Stimulated activated memory B cell treated with anti-CD40 and anti-IgM and Interleukin-4, amounts not matched to agents 10 μg/mL and 1 μg/mL and 100 μg/mL, for 72 hours (primary cell): Measurements from ENCODE around the gene PRDM5.

Experiments used
- ATAC-seq: fragments of 150-1000 bp; cut with Tn5 transposase; 2 replicates; pipeline ENCODE4 v1.10.0; 2021
- H3K27ac Mint-ChIP-seq: one replicate; pipeline ENCODE4 v1.8.0; 2022; ENCODE audit warnings: mild to moderate bottlenecking, mixed read lengths
- H3K27me3 Mint-ChIP-seq: one replicate; pipeline ENCODE4 v1.8.0; 2022; ENCODE audit warnings: mixed read lengths
- H3K36me3 Mint-ChIP-seq: one replicate; pipeline ENCODE4 v1.8.0; 2022; ENCODE audit warnings: mixed read lengths
- H3K4me1 Mint-ChIP-seq: one replicate; pipeline ENCODE4 v1.8.0; 2022; ENCODE audit warnings: mixed read lengths
- H3K4me3 Mint-ChIP-seq: one replicate; pipeline ENCODE4 v1.8.0; 2022; ENCODE audit warnings: mild to moderate bottlenecking, moderate library complexity, mixed read lengths
- H3K9me3 Mint-ChIP-seq: one replicate; pipeline ENCODE4 v1.8.0; 2022; ENCODE audit warnings: mixed read lengths

The PRDM5 gene

DNA sequence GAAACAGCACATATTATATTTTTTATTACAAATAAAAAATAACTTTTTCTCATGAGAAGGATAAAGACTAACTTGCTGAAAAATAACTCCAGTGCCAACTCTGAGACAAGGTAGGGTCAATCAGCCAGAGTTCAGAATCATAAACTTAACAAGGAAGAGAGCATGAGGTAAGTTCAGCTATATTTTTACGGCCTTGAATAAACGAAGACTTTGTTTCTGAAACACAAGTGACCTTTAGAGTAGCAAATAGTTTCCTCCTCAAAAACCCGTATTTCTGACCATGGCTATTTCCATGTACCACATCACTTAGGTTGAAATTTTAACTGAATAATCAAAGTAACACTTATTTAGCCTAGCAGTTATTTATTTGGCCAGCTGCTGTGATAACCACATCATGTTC, 45.5 kb downstream of the PRDM5 start:
- Mint-ChIP-seq H3K4me3 (no peak overlapping the region), H3K9me3 (no peaks in the 10 kb centered on the region), H3K4me1 (no peaks in the 10 kb centered on the region), H3K36me3 (no peaks in the 10 kb centered on the region), H3K27me3 (no peaks in the 10 kb centered on the region), H3K27ac (no peak overlapping the region)
- ATAC-seq = no peak

DNA sequence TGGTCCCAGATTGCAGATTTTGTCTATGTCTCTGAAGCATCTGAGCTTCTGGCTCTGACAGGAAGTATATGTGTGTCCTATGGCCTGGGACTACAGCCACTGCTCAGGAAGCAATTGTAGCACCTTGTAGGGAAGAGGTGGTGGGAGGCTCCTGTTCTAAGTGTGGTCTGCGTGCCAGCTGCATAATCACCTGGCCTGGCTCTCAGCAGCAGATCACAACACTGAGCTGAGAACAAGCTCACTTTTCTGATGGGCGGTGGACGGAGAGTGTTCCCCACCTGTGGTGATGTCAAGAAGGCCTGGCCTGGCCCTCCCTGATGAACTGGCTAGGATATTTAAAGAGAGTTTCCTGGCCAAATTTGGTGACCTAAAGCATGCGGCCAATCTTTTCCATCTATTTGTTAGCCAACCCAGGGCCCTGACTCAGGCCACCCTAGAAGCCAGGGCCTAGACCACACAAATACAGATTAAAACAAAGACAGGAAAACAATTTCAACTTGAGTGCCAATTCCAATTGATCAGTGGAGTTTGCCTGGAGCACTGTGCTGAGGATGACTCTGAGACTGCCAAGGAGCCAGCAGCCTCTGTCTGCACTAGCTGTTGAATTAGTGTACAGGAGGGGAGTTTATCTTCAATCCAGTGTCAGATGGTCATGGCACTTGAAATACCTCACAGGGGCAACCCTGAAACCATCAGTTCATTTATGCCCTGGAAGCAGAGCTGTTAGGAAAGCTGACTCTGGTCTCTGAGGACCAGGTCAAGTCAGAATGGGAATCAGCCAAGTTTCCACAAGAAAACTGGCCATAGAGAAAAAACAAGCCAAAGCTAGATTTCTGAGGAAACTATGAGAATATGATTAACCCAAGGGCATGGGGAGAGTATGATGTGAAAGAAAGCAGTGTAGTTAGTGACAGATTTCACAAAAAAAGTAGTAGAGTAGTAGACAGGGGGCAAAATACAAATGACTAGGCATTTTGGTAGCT, 47.4 kb downstream of the PRDM5 start:
- H3K9me3 Mint-ChIP-seq = no peaks in the 10 kb centered on the region
- H3K36me3 Mint-ChIP-seq = no peaks in the 10 kb centered on the region
- no peaks in the 10 kb centered on the region for H3K27me3 Mint-ChIP-seq
- no peak overlapping the region for H3K27ac Mint-ChIP-seq
- peak; percentile 37 for ATAC-seq
- no peaks in the 10 kb centered on the region for H3K4me1 Mint-ChIP-seq
- H3K4me3 Mint-ChIP-seq = no peak overlapping the region

GRCh38 chr4:120873554-120873953, 49.0 kb downstream of the PRDM5 start:
- H3K36me3 Mint-ChIP-seq = no peaks in the 10 kb centered on the region
- no peaks in the 10 kb centered on the region for H3K27me3 Mint-ChIP-seq
- ATAC-seq = no peak
- H3K9me3 Mint-ChIP-seq = no peaks in the 10 kb centered on the region
- H3K4me1 Mint-ChIP-seq = no peaks in the 10 kb centered on the region
- no peak overlapping the region for H3K4me3 Mint-ChIP-seq
- H3K27ac Mint-ChIP-seq = no peak overlapping the region

- no peak overlapping the region for H3K27ac Mint-ChIP-seq
- no peak for ATAC-seq
- H3K27me3 Mint-ChIP-seq = no peaks in the 10 kb centered on the region
- H3K4me3 Mint-ChIP-seq = no peak overlapping the region
- no peaks in the 10 kb centered on the region for H3K9me3 Mint-ChIP-seq
- H3K36me3 Mint-ChIP-seq = no peaks in the 10 kb centered on the region
- no peaks in the 10 kb centered on the region for H3K4me1 Mint-ChIP-seq
Observed at GRCh38 chr4:120871173-120871572, 51.4 kb downstream of the PRDM5 start.

GRCh38 chr4:120870279-120870673, 52.2 kb downstream of the PRDM5 start:
- H3K4me3 Mint-ChIP-seq = no peak overlapping the region
- H3K36me3 Mint-ChIP-seq = no peaks in the 10 kb centered on the region
- no peaks in the 10 kb centered on the region for H3K9me3 Mint-ChIP-seq
- no peak for ATAC-seq
- no peak overlapping the region for H3K27ac Mint-ChIP-seq
- H3K4me1 Mint-ChIP-seq = no peaks in the 10 kb centered on the region
- H3K27me3 Mint-ChIP-seq = no peaks in the 10 kb centered on the region

- no peaks in the 10 kb centered on the region for H3K27me3 Mint-ChIP-seq
- H3K27ac Mint-ChIP-seq = no peak overlapping the region
- no peak for ATAC-seq
- H3K4me3 Mint-ChIP-seq = no peak overlapping the region
- no peaks in the 10 kb centered on the region for H3K36me3 Mint-ChIP-seq
- H3K4me1 Mint-ChIP-seq = no peaks in the 10 kb centered on the region
- no peaks in the 10 kb centered on the region for H3K9me3 Mint-ChIP-seq
Observed at GRCh38 chr4:120869613-120870278, 52.8 kb downstream of the PRDM5 start.

DNA sequence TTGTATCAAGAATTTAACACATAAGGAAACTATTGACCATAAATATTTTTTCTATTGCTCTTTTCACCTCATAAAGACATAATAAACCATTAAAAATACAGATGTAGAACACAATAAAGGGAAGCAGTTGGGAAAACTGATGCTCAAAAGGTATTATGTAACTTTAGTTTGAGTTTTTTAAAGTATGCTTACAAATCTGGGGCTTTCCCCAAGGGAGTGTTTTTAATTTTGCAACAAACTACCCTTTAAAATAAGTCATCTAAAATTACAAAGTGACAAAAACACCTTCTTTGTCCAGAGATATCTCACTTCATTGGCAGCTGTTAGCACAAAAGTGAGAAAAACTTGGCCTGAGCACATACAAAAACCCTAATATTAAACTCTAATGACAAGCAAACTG, 55.0 kb downstream of the PRDM5 start:
- ATAC-seq = no peak
- H3K27me3 Mint-ChIP-seq = no peaks in the 10 kb centered on the region
- H3K36me3 Mint-ChIP-seq = no peaks in the 10 kb centered on the region
- H3K9me3 Mint-ChIP-seq = no peaks in the 10 kb centered on the region
- no peak overlapping the region for H3K27ac Mint-ChIP-seq
- H3K4me3 Mint-ChIP-seq = no peak overlapping the region
- no peaks in the 10 kb centered on the region for H3K4me1 Mint-ChIP-seq

GRCh38 chr4:120865985-120866384, 56.5 kb downstream of the PRDM5 start:
- no peaks in the 10 kb centered on the region for H3K36me3 Mint-ChIP-seq
- H3K9me3 Mint-ChIP-seq = no peaks in the 10 kb centered on the region
- H3K27ac Mint-ChIP-seq = no peak overlapping the region
- H3K4me3 Mint-ChIP-seq = no peak overlapping the region
- H3K4me1 Mint-ChIP-seq = no peaks in the 10 kb centered on the region
- ATAC-seq = no peak
- no peaks in the 10 kb centered on the region for H3K27me3 Mint-ChIP-seq

DNA sequence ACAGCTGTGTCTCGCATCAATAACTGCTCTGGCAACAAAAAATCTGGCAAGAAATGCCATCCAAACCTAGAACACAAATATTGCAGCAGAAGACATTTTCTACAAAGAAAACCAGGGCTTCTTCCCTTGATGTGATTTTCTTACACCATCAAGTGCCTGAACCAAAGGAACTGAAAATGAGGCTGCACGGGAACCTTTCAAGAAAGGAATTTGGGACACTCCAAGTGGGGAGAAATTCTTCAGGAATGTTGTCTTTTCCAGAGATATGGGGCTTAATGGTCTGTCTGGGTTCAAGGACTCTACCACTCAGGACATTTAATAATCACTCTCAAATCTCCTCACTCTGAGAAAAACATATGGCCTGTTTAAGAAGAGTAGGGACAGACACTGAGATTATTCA, 57.6 kb downstream of the PRDM5 start:
- no peak overlapping the region for H3K27ac Mint-ChIP-seq
- H3K4me3 Mint-ChIP-seq = no peak overlapping the region
- H3K4me1 Mint-ChIP-seq = no peaks in the 10 kb centered on the region
- H3K27me3 Mint-ChIP-seq = no peaks in the 10 kb centered on the region
- H3K9me3 Mint-ChIP-seq = no peaks in the 10 kb centered on the region
- H3K36me3 Mint-ChIP-seq = no peaks in the 10 kb centered on the region
- ATAC-seq = no peak

DNA sequence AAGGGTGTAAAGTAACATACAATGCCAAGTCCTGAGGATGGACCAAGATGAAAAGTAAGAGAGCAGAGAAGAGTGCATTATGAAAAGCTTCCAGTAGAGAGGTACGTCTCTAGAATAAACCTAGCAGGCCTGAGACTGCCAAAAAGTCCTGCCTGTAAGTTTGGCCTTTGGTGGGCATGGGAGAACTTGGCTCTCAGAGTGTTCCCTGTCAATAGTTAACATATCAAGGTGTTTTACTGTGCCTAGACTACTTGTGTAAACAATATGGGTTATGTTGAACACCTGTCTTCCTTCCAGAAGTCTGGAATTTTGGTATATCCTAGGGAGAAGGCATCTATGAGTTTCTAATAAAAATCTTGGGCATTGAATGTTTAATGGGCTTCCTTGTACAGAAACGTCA, 60.1 kb downstream of the PRDM5 start:
- Mint-ChIP-seq H3K27me3 (no peaks in the 10 kb centered on the region), H3K9me3 (no peaks in the 10 kb centered on the region), H3K27ac (no peak overlapping the region), H3K4me1 (no peaks in the 10 kb centered on the region), H3K4me3 (no peak overlapping the region), H3K36me3 (no peaks in the 10 kb centered on the region)
- ATAC-seq = no peak

- Mint-ChIP-seq H3K27me3 (no peaks in the 10 kb centered on the region), H3K36me3 (no peaks in the 10 kb centered on the region), H3K4me1 (no peaks in the 10 kb centered on the region), H3K27ac (no peak overlapping the region), H3K9me3 (no peaks in the 10 kb centered on the region), H3K4me3 (no peak overlapping the region)
- ATAC-seq = no peak
Observed at GRCh38 chr4:120861852-120862251, 60.7 kb downstream of the PRDM5 start.

DNA sequence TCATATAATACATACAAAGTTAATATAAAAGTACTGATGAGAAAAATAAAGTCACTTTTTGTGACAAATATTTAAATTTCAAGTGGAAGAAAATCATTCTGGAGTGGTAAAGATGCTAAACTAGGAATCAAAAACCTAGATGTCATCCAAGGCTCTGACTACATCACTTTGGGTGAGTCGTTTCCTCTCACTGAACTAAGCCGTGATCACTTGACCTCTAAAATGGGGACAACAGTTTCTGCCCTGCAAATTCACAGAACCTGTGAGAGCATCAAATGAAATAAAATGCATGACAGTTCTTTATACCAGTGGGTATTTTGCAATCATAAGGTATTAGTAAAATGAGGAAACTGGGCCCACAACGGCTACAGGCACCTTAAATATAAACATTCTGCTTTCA, 63.8 kb downstream of the PRDM5 start:
- no peak for ATAC-seq
- no peaks in the 10 kb centered on the region for H3K36me3 Mint-ChIP-seq
- no peaks in the 10 kb centered on the region for H3K27me3 Mint-ChIP-seq
- no peak overlapping the region for H3K27ac Mint-ChIP-seq
- H3K4me3 Mint-ChIP-seq = no peak overlapping the region
- H3K9me3 Mint-ChIP-seq = no peaks in the 10 kb centered on the region
- no peaks in the 10 kb centered on the region for H3K4me1 Mint-ChIP-seq

DNA sequence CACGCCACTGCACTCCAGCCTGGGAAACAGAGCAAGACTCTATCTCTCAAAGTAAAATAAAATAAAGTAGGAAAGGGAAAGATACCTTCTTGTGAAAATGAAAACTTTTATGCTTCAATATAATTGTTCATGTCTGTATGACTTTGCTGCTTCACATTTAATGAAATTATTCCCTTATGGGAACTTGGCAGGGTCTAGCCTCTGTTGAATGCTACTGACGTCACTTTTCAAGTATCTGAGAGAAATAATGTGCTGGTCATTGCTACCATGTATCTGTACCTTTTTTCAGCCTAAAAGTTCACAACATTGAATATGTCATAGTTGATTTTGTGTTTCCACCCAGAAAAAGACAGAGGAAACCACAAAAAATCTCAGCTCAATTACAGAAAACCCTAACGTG, 65.2 kb downstream of the PRDM5 start:
- ATAC-seq = no peak

GRCh38 chr4:120856294-120856693, 66.2 kb downstream of the PRDM5 start:
- H3K9me3 Mint-ChIP-seq = no peaks in the 10 kb centered on the region
- H3K27ac Mint-ChIP-seq = no peak overlapping the region
- H3K27me3 Mint-ChIP-seq = no peaks in the 10 kb centered on the region
- no peaks in the 10 kb centered on the region for H3K4me1 Mint-ChIP-seq
- H3K4me3 Mint-ChIP-seq = no peak overlapping the region
- ATAC-seq = no peak
- no peaks in the 10 kb centered on the region for H3K36me3 Mint-ChIP-seq

More for the DNA sequence above, 65.2 kb downstream of the PRDM5 start:
- Mint-ChIP-seq H3K4me3 (no peak overlapping the region), H3K27ac (no peak overlapping the region), H3K4me1 (no peaks in the 10 kb centered on the region), H3K9me3 (no peaks in the 10 kb centered on the region), H3K27me3 (no peaks in the 10 kb centered on the region), H3K36me3 (no peaks in the 10 kb centered on the region)

GRCh38 chr4:120855307-120856001, 67.1 kb downstream of the PRDM5 start:
- Mint-ChIP-seq H3K36me3 (no peaks in the 10 kb centered on the region), H3K27me3 (no peaks in the 10 kb centered on the region), H3K4me1 (no peaks in the 10 kb centered on the region), H3K9me3 (no peaks in the 10 kb centered on the region), H3K4me3 (no peak overlapping the region), H3K27ac (no peak overlapping the region)
- no peak for ATAC-seq
